ENCODE data around the gene DUSP12. TPM values are rescaled to one million over a fixed set of nuclear protein-coding genes. Genes with fewer than 3 reads are reported as not detected.

DUSP12 gene
- total and polyA plus RNA-seq, 9 of the 15 experiments (the other 6 are each of a cell fraction or from before 2014, with no cell fraction given), result 10.4 to 81.4 (median 43.6) TPM

DNA sequence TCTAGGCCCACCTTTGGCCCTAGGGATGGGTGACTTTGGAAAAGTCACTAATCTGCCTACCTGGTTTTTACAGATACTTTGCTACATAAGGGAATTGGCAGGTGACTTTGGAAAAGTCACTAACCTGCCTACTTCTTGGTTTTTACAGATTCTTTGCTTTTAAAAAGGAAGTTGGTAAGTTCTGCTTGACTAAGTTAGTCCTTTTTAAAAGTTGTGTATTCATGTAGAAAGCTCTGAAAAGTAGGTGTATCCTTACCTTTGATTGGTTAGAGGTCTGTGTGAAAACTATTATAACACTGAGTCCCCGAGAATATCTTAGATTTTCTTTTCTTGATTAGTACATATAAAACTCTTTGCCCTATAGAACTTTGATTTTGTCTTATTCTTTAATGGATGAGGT is 28.9 kb downstream of the DUSP12 start:
- CTCF ChIA-PET (ENCODE audit: low intra/inter-chr PET ratio), result no interaction called here
- POLR2A ChIA-PET, result no interaction called here
- TF ChIP-seq, protein P1, sequence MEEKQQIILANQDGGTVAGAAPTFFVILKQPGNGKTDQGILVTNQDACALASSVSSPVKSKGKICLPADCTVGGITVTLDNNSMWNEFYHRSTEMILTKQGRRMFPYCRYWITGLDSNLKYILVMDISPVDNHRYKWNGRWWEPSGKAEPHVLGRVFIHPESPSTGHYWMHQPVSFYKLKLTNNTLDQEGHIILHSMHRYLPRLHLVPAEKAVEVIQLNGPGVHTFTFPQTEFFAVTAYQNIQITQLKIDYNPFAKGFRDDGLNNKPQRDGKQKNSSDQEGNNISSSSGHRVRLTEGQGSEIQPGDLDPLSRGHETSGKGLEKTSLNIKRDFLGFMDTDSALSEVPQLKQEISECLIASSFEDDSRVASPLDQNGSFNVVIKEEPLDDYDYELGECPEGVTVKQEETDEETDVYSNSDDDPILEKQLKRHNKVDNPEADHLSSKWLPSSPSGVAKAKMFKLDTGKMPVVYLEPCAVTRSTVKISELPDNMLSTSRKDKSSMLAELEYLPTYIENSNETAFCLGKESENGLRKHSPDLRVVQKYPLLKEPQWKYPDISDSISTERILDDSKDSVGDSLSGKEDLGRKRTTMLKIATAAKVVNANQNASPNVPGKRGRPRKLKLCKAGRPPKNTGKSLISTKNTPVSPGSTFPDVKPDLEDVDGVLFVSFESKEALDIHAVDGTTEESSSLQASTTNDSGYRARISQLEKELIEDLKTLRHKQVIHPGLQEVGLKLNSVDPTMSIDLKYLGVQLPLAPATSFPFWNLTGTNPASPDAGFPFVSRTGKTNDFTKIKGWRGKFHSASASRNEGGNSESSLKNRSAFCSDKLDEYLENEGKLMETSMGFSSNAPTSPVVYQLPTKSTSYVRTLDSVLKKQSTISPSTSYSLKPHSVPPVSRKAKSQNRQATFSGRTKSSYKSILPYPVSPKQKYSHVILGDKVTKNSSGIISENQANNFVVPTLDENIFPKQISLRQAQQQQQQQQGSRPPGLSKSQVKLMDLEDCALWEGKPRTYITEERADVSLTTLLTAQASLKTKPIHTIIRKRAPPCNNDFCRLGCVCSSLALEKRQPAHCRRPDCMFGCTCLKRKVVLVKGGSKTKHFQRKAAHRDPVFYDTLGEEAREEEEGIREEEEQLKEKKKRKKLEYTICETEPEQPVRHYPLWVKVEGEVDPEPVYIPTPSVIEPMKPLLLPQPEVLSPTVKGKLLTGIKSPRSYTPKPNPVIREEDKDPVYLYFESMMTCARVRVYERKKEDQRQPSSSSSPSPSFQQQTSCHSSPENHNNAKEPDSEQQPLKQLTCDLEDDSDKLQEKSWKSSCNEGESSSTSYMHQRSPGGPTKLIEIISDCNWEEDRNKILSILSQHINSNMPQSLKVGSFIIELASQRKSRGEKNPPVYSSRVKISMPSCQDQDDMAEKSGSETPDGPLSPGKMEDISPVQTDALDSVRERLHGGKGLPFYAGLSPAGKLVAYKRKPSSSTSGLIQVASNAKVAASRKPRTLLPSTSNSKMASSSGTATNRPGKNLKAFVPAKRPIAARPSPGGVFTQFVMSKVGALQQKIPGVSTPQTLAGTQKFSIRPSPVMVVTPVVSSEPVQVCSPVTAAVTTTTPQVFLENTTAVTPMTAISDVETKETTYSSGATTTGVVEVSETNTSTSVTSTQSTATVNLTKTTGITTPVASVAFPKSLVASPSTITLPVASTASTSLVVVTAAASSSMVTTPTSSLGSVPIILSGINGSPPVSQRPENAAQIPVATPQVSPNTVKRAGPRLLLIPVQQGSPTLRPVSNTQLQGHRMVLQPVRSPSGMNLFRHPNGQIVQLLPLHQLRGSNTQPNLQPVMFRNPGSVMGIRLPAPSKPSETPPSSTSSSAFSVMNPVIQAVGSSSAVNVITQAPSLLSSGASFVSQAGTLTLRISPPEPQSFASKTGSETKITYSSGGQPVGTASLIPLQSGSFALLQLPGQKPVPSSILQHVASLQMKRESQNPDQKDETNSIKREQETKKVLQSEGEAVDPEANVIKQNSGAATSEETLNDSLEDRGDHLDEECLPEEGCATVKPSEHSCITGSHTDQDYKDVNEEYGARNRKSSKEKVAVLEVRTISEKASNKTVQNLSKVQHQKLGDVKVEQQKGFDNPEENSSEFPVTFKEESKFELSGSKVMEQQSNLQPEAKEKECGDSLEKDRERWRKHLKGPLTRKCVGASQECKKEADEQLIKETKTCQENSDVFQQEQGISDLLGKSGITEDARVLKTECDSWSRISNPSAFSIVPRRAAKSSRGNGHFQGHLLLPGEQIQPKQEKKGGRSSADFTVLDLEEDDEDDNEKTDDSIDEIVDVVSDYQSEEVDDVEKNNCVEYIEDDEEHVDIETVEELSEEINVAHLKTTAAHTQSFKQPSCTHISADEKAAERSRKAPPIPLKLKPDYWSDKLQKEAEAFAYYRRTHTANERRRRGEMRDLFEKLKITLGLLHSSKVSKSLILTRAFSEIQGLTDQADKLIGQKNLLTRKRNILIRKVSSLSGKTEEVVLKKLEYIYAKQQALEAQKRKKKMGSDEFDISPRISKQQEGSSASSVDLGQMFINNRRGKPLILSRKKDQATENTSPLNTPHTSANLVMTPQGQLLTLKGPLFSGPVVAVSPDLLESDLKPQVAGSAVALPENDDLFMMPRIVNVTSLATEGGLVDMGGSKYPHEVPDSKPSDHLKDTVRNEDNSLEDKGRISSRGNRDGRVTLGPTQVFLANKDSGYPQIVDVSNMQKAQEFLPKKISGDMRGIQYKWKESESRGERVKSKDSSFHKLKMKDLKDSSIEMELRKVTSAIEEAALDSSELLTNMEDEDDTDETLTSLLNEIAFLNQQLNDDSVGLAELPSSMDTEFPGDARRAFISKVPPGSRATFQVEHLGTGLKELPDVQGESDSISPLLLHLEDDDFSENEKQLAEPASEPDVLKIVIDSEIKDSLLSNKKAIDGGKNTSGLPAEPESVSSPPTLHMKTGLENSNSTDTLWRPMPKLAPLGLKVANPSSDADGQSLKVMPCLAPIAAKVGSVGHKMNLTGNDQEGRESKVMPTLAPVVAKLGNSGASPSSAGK (IDR thresholded peaks at IDR 0.05), result no peak
- TF ChIP-seq, protein P2, sequence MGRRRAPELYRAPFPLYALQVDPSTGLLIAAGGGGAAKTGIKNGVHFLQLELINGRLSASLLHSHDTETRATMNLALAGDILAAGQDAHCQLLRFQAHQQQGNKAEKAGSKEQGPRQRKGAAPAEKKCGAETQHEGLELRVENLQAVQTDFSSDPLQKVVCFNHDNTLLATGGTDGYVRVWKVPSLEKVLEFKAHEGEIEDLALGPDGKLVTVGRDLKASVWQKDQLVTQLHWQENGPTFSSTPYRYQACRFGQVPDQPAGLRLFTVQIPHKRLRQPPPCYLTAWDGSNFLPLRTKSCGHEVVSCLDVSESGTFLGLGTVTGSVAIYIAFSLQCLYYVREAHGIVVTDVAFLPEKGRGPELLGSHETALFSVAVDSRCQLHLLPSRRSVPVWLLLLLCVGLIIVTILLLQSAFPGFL (CRISPR knock-in tag; IDR thresholded peaks at IDR 0.05), result no peak
- TF ChIP-seq SIRT6 (IDR thresholded peaks at IDR 0.05; ENCODE audit: low read depth, low read length) (no peak), ZNF263 (CRISPR knock-in tag; IDR thresholded peaks at IDR 0.05; ENCODE audit: borderline replicate concordance) (no peak)
- TF ChIP-seq, protein P3, sequence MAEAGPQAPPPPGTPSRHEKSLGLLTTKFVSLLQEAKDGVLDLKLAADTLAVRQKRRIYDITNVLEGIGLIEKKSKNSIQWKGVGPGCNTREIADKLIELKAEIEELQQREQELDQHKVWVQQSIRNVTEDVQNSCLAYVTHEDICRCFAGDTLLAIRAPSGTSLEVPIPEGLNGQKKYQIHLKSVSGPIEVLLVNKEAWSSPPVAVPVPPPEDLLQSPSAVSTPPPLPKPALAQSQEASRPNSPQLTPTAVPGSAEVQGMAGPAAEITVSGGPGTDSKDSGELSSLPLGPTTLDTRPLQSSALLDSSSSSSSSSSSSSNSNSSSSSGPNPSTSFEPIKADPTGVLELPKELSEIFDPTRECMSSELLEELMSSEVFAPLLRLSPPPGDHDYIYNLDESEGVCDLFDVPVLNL (CRISPR knock-in tag; IDR thresholded peaks at IDR 0.05; ENCODE audit: low read depth), result no peak
- TF ChIP-seq, protein P4, sequence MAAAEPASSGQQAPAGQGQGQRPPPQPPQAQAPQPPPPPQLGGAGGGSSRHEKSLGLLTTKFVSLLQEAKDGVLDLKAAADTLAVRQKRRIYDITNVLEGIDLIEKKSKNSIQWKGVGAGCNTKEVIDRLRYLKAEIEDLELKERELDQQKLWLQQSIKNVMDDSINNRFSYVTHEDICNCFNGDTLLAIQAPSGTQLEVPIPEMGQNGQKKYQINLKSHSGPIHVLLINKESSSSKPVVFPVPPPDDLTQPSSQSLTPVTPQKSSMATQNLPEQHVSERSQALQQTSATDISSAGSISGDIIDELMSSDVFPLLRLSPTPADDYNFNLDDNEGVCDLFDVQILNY (CRISPR knock-in tag; IDR thresholded peaks at IDR 0.05), result no peak

More for the DNA sequence above, 28.9 kb downstream of the DUSP12 start:
- ATAC-seq (no peak), DNase-seq (ENCODE audit: extremely low read depth in 1 of 4, low spot score in 3 of 4) (no peak), FAIRE-seq (no peak)
- intact Hi-C loops (cut with micrococcal nuclease), result no loop called here
- no peak overlapping the region for H3K27ac ChIP-seq (ENCODE audit: extremely low read depth, low read depth, low read length)
- H2AFZ ChIP-seq (ENCODE audit: low read depth, low read length), result no peak overlapping the region
- H3K4me2 ChIP-seq (ENCODE audit: insufficient read depth, low read length), result no peak overlapping the region
- in situ Hi-C loops (cut with MboI), result no loop called here
- no peaks in the 10 kb centered on the region; a peak in 2 of 5 replicates for H3K4me1 ChIP-seq (replicated peaks in 1 of 2; ENCODE audit: control insufficient read depth in 2 of 2, insufficient read depth in 2 of 2, low read length in 2 of 2)
- H3K4me3 ChIP-seq, result no peak overlapping the region
- 93% methylated on average over 1 of the region's 1 CpG for WGBS (ENCODE audit: insufficient coverage, low coverage, missing lambda C conversion rate)
- peaks cover 17% of the 10 kb centered on the region; the same call in 1 of the 2 replicates for H4K20me1 ChIP-seq (replicated peaks; ENCODE audit: control insufficient read depth, insufficient read depth, low read length)
- no peaks in the 10 kb centered on the region for H3K9me3 ChIP-seq (replicated peaks; ENCODE audit: control insufficient read depth, insufficient read depth, low read depth, low read length)
- H3K36me3 ChIP-seq (ENCODE audit: control insufficient read depth, insufficient read depth, low read length), result peaks cover 30% of the 10 kb centered on the region; the same call in 2 of the 3 replicates
- BruUV-seq (replicated peaks), result no TSS peak
- no peaks in the 10 kb centered on the region for H3K27me3 ChIP-seq (ENCODE audit: control insufficient read depth in 2 of 2, insufficient read depth in 2 of 2, low read length in 2 of 2)
- H3K79me2 ChIP-seq (ENCODE audit: control insufficient read depth, insufficient read depth, low read length), result peaks cover 67% of the 10 kb centered on the region
- H3K9me1 ChIP-seq (ENCODE audit: control insufficient read depth, insufficient read depth, low read length), result no peaks in the 10 kb centered on the region
- no peak overlapping the region for H3K9ac ChIP-seq (ENCODE audit: insufficient read depth in 1 of 2, low read depth in 2 of 2, low read length in 2 of 2)
